ENCODE results near the gene SVOPL. TPM values are rescaled to one million over a fixed set of nuclear protein-coding genes. Genes with fewer than 3 reads are reported as not detected.

Gene SVOPL
- total and polyA plus RNA-seq, 4 donors = 0.33 TPM; not detected in 3

GRCh38 chr7:138587485-138587884 is 113.7 kb downstream of the SVOPL start:
- H3K36me3 ChIP-seq (ENCODE audit: control insufficient read depth in 4 of 4, insufficient read depth in 3 of 4, low read depth in 1 of 4, low read length in 3 of 4) = peaks cover 2 to 32% (median 16%) of the 10 kb centered on the region in 4 donors
- DNase-seq (ENCODE audit: low spot score) = no peak
- TF ChIP-seq CTCF (IDR thresholded peaks at IDR 0.05; ENCODE audit: low read depth, low read length, missing input control) = no peak
- TF ChIP-seq GABPA (IDR thresholded peaks at IDR 0.05 in 1 of 2, conservative IDR thresholded peaks at IDR 0.05 in 1 of 2) = no peak
- no peak for TF ChIP-seq HNF4G (IDR thresholded peaks at IDR 0.05)
- TF ChIP-seq TAF1 (conservative IDR thresholded peaks at IDR 0.05) = no peak
- no peak for TF ChIP-seq FOXA1 (IDR thresholded peaks at IDR 0.05)
- TF ChIP-seq NR2F2 (IDR thresholded peaks at IDR 0.05) = no peak
- TF ChIP-seq HNF4A (conservative IDR thresholded peaks at IDR 0.05) = no peak
- no peak for TF ChIP-seq EGR1 (IDR thresholded peaks at IDR 0.05; ENCODE audit: low read depth in 2 of 2)
- H3K9ac ChIP-seq (ENCODE audit: low read depth in 1 of 2, low read length in 2 of 2) = no peak overlapping the region
- H3K27me3 ChIP-seq (ENCODE audit: control insufficient read depth in 4 of 4, insufficient read depth in 4 of 4, low read length in 3 of 4) = no peaks in the 10 kb centered on the region
- no peaks in the 10 kb centered on the region for H3K4me1 ChIP-seq (ENCODE audit: control insufficient read depth in 4 of 4, insufficient read depth in 4 of 4, low read length in 3 of 4)
- 96% methylated on average over 4 of the region's 4 CpGs for WGBS
- H3K27ac ChIP-seq (ENCODE audit: low read depth in 1 of 2, low read length in 2 of 2) = no peak overlapping the region
- H3K9me3 ChIP-seq (ENCODE audit: control insufficient read depth in 4 of 4, low read length in 3 of 4) = no peaks in the 10 kb centered on the region
- no peak overlapping the region for H3K4me3 ChIP-seq (ENCODE audit: low read depth in 1 of 3, low read length in 3 of 3)

GRCh38 chr7:138585283-138585993 is 115.7 kb downstream of the SVOPL start:
- TF ChIP-seq JUND (IDR thresholded peaks at IDR 0.05) (no peak), SP1 (IDR thresholded peaks at IDR 0.05) (no peak), ZBTB33 (IDR thresholded peaks at IDR 0.05) (no peak), REST (IDR thresholded peaks at IDR 0.05) (no peak), NR2F2 (IDR thresholded peaks at IDR 0.05) (no peak), GABPA (IDR thresholded peaks at IDR 0.05 in 1 of 2, conservative IDR thresholded peaks at IDR 0.05 in 1 of 2) (no peak), FOXA1 (IDR thresholded peaks at IDR 0.05) (no peak), RXRA (IDR thresholded peaks at IDR 0.05) (no peak), MAX (IDR thresholded peaks at IDR 0.05) (no peak), RAD21 (IDR thresholded peaks at IDR 0.05) (no peak), TAF1 (conservative IDR thresholded peaks at IDR 0.05) (no peak), FOXA2 (IDR thresholded peaks at IDR 0.05) (no peak), ATF3 (IDR thresholded peaks at IDR 0.05) (no peak), EGR1 (IDR thresholded peaks at IDR 0.05; ENCODE audit: low read depth in 2 of 2) (no peak), HNF4A (conservative IDR thresholded peaks at IDR 0.05) (no peak), CTCF (IDR thresholded peaks at IDR 0.05; ENCODE audit: low read depth, low read length, missing input control) (no peak), HNF4G (IDR thresholded peaks at IDR 0.05) (no peak)
- Histone ChIP-seq H3K36me3 (ENCODE audit: control insufficient read depth in 4 of 4, insufficient read depth in 3 of 4, low read depth in 1 of 4, low read length in 3 of 4) (peaks cover 2 to 47% (median 29%) of the 10 kb centered on the region in 4 donors), H3K27me3 (ENCODE audit: control insufficient read depth in 4 of 4, insufficient read depth in 4 of 4, low read length in 3 of 4) (no peaks in the 10 kb centered on the region), H3K4me3 (ENCODE audit: low read depth in 1 of 3, low read length in 3 of 3) (no peak overlapping the region), H3K9me3 (ENCODE audit: control insufficient read depth in 4 of 4, low read length in 3 of 4) (no peaks in the 10 kb centered on the region), H3K4me1 (ENCODE audit: control insufficient read depth in 4 of 4, insufficient read depth in 4 of 4, low read length in 3 of 4) (no peaks in the 10 kb centered on the region), H3K27ac (ENCODE audit: low read depth in 1 of 2, low read length in 2 of 2) (no peak overlapping the region), H3K9ac (ENCODE audit: low read depth in 1 of 2, low read length in 2 of 2) (no peak overlapping the region)
- no peak for DNase-seq (ENCODE audit: low spot score)
- WGBS = 94% methylated on average over 5 of the region's 5 CpGs

Data from liver (tissue), 9 donors.